ENCODE data around the gene DHX29. TPM values are rescaled to one million over a fixed set of nuclear protein-coding genes. Genes with fewer than 3 reads are reported as not detected.
A peak's percentile ranks its signal among the peaks of the same experiment; 100 is the strongest.

Gene DHX29
- total RNA-seq, 4 donors from 2014 or later, result 33.1 to 44.6 (median 41.0) TPM

DNA sequence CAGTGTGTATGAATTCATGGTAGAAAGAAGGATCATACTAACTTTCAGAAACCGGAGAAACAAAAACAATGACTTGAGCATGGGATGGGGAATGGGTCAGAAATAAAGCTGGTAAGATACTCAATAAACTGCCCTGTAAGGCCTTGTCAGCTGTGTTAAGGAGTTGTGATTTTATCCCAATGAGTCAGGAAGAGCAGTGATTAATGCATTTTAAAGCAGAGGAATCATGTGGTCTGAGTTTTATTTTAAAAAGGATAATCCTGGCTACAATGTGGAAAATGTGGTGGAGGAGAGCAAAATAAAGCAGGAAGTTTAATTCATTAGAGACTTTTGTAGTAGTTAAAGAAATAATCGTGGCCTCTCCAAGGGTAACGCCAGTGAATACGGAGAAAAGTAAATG, 28.7 kb downstream of the DHX29 start:
- Histone ChIP-seq H3K36me3 (peaks cover 5 to 93% of the 10 kb centered on the region in 2 donors), H3K9me3 (no peaks in the 10 kb centered on the region), H3K27ac (no peak overlapping the region), H3K4me3 (no peak overlapping the region), H3K27me3 (no peaks in the 10 kb centered on the region), H3K4me1 (no peaks in the 10 kb centered on the region)
- in situ Hi-C loops (cut with MboI; ENCODE audit: low sequenced_read_pairs in 4 of 4) (loop anchor here in 2 of 4 donors (25.0 kb wide), 1 partner anchor 684 kb away; no protein-coding TSS in a partner anchor), intact Hi-C loops (cut with DNase I; ENCODE audit: low total_unique reads) (no loop called here)
- DNase-seq, result no peak
- TF ChIP-seq, protein P1, sequence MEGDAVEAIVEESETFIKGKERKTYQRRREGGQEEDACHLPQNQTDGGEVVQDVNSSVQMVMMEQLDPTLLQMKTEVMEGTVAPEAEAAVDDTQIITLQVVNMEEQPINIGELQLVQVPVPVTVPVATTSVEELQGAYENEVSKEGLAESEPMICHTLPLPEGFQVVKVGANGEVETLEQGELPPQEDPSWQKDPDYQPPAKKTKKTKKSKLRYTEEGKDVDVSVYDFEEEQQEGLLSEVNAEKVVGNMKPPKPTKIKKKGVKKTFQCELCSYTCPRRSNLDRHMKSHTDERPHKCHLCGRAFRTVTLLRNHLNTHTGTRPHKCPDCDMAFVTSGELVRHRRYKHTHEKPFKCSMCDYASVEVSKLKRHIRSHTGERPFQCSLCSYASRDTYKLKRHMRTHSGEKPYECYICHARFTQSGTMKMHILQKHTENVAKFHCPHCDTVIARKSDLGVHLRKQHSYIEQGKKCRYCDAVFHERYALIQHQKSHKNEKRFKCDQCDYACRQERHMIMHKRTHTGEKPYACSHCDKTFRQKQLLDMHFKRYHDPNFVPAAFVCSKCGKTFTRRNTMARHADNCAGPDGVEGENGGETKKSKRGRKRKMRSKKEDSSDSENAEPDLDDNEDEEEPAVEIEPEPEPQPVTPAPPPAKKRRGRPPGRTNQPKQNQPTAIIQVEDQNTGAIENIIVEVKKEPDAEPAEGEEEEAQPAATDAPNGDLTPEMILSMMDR (IDR thresholded peaks at IDR 0.05 in 4 of 5, conservative IDR thresholded peaks at IDR 0.05 in 1 of 5), result no peak
- TF ChIP-seq POLR2A (IDR thresholded peaks at IDR 0.05), result no peak
- no peak for ATAC-seq

DNA sequence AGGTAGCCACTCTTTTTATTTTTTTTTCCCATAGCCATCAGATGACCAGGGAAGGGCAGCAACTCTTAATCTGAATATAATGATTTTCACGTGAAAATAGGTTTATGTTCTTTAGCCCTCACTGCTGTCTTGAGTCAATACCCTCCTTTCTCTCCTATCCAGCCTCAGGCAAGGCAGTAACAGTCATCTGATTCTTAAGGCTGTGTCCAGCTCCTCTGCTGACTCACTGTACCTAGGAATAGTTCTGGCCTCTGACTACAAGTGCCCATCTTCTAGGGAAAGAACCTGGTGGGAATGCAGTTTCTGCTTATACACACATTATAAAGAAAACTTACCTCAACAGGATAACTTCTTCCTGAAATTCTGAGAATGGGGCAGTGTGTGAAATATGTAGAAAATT, 30.7 kb downstream of the DHX29 start:
- Histone ChIP-seq H3K4me1 (no peaks in the 10 kb centered on the region), H3K9me3 (no peaks in the 10 kb centered on the region), H3K36me3 (peaks cover 0 to 93% of the 10 kb centered on the region in 2 donors), H3K27me3 (no peaks in the 10 kb centered on the region), H3K4me3 (no peak overlapping the region), H3K27ac (peak overlapping the region in 1 of 4 donors; percentile 54)
- no peak for TF ChIP-seq POLR2A (IDR thresholded peaks at IDR 0.05)
- TF ChIP-seq, protein P1 (IDR thresholded peaks at IDR 0.05 in 4 of 5, conservative IDR thresholded peaks at IDR 0.05 in 1 of 5), result no peak
- in situ Hi-C loops (cut with MboI; ENCODE audit: low sequenced_read_pairs in 4 of 4) (loop anchor here in 2 of 4 donors (25.0 kb wide), 1 partner anchor 686 kb away; no protein-coding TSS in a partner anchor), intact Hi-C loops (cut with DNase I; ENCODE audit: low total_unique reads) (no loop called here)
- ATAC-seq (peak; percentile 87 to 93), DNase-seq (peak in 1 of 2 donors; percentile 12)

DNA sequence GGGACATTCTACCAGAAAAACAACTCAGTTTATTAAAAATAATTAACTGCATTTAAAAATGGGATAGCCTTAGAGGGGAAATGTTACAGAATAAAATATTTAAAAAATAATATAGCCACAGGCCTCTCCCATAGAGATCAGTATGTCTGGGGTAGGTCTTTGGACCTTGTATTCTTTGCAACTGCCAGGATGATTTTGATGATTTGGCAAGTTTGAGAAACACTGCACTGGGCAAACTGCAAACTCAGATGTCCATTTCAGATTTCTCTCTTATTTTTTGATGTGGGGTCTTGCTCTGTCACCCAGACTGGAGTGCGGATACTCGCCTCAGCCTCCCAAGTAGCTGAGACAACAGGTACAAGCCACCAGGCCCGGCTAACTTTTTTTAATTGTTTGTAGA, 49.2 kb downstream of the DHX29 start:
- no peaks in the 10 kb centered on the region for H3K9me3 ChIP-seq
- H3K36me3 ChIP-seq, result peaks cover 0 to 87% of the 10 kb centered on the region in 2 donors
- intact Hi-C loops (cut with DNase I; ENCODE audit: low total_unique reads) (loop anchor here (5.0 kb wide), 1 partner anchor 34 kb away; no protein-coding TSS in a partner anchor), in situ Hi-C loops (cut with MboI; ENCODE audit: low sequenced_read_pairs in 4 of 4) (no loop called here)
- ATAC-seq, result no peak
- no peak overlapping the region for H3K27ac ChIP-seq
- H3K27me3 ChIP-seq, result no peaks in the 10 kb centered on the region
- DNase-seq, result no peak
- no peaks in the 10 kb centered on the region for H3K4me1 ChIP-seq
- no peak for TF ChIP-seq POLR2A (IDR thresholded peaks at IDR 0.05)
- TF ChIP-seq, protein P1 (IDR thresholded peaks at IDR 0.05 in 4 of 5, conservative IDR thresholded peaks at IDR 0.05 in 1 of 5), result no peak
- H3K4me3 ChIP-seq, result no peak overlapping the region

DNA sequence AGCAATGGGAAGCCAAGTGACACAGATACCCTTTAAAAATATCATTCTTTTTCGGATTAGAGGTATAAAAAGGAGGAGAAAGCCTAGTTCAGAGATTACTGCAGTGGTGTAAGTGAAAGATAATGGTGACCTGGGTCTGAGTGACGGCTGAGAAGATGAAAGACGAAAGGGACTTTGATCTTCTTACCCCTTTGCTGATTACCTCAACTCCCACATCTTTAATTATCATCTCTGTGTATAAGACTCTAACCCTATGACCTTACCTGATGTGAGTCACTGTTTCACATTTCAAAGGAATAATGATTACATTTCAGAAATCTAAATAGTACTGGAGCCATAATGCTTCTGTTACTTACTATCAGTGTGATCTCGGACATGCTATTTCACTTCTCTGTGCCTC, 52.7 kb downstream of the DHX29 start:
- Histone ChIP-seq H3K27ac (no peak overlapping the region), H3K36me3 (peaks cover 0 to 52% of the 10 kb centered on the region in 2 donors), H3K4me3 (no peak overlapping the region), H3K9me3 (no peaks in the 10 kb centered on the region), H3K27me3 (no peaks in the 10 kb centered on the region), H3K4me1 (no peaks in the 10 kb centered on the region)
- TF ChIP-seq, protein P1 (IDR thresholded peaks at IDR 0.05 in 4 of 5, conservative IDR thresholded peaks at IDR 0.05 in 1 of 5), result no peak
- TF ChIP-seq POLR2A (IDR thresholded peaks at IDR 0.05), result no peak
- in situ Hi-C loops (cut with MboI; ENCODE audit: low sequenced_read_pairs in 4 of 4), result no loop called here
- DNase-seq (no peak), ATAC-seq (no peak)
- intact Hi-C loops (cut with DNase I; ENCODE audit: low total_unique reads), result loop anchor here (5.0 kb wide), 1 partner anchor 37 kb away; no protein-coding TSS in a partner anchor

DNA sequence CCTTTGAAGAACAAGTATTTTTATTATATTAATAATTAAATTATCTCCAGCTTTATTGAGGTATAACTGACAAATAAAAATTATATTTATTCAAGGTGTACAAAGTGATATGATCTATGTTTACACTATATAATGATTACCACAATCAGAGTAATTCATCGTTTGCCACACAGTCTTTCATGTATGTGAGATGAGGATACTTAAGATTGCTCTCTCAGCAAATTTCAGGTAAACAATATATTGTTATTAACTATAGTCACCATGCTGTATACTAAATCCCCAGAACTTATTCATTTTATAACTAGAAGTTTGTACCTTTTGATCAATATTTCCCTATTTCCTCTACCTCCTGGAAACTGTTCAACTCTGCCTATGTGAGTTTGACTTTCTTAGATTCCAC, 57.4 kb downstream of the DHX29 start:
- in situ Hi-C loops (cut with MboI; ENCODE audit: low sequenced_read_pairs in 4 of 4) (no loop called here), intact Hi-C loops (cut with DNase I; ENCODE audit: low total_unique reads) (no loop called here)
- Histone ChIP-seq H3K9me3 (peaks cover 0 to 13% (median 0%) of the 10 kb centered on the region in 3 donors), H3K27me3 (no peaks in the 10 kb centered on the region), H3K36me3 (peaks cover 0 to 7% of the 10 kb centered on the region in 2 donors), H3K4me3 (no peak overlapping the region), H3K27ac (no peak overlapping the region), H3K4me1 (no peaks in the 10 kb centered on the region)
- DNase-seq (no peak), ATAC-seq (no peak)
- no peak for TF ChIP-seq POLR2A (IDR thresholded peaks at IDR 0.05)
- TF ChIP-seq, protein P1 (IDR thresholded peaks at IDR 0.05 in 4 of 5, conservative IDR thresholded peaks at IDR 0.05 in 1 of 5), result no peak
